Inflammatory macrophage treated with lipopolysaccharide for 1 hour (primary cell): Measurements from ENCODE around the gene GPR52.
"Not testable (repeated sequence)": the region's sequence is repeated elsewhere in the genome, so short reads cannot be mapped to it uniquely, and the experiment has no call there.

Experiments
- DNase-seq, 2 donors: peaks; one replicate each; pipeline ENCODE4 v3.0.0-alpha.2; 2020 to 2022

The GPR52 gene, protein sequence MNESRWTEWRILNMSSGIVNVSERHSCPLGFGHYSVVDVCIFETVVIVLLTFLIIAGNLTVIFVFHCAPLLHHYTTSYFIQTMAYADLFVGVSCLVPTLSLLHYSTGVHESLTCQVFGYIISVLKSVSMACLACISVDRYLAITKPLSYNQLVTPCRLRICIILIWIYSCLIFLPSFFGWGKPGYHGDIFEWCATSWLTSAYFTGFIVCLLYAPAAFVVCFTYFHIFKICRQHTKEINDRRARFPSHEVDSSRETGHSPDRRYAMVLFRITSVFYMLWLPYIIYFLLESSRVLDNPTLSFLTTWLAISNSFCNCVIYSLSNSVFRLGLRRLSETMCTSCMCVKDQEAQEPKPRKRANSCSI

DNA sequence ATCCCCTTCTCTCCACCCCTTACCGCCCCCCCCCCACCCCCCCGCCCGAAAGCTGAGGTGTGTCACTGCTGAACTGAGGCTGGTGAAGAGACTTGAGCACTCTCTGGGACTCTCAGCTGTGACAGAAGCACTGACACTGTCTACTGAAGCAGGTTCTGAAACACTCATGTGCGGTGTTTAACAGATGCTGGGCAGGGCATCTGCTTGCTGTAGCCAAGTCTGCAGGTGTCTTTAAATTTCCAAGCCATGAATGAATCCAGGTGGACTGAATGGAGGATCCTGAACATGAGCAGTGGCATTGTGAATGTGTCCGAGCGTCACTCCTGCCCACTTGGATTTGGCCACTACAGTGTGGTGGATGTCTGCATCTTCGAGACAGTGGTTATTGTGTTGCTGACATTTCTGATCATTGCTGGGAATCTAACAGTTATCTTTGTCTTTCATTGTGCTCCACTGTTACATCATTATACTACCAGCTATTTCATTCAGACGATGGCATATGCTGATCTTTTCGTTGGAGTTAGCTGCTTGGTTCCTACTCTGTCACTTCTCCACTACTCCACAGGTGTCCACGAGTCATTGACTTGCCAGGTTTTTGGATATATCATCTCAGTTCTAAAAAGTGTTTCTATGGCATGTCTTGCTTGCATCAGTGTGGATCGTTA is at the start of gene GPR52:
Gene GPR52, plus strand, starts transcription at position 99 of the 665 bp plus-strand sequence. Its CDS starts 148 bp downstream, at position 247.
- no peak for DNase-seq

DNA sequence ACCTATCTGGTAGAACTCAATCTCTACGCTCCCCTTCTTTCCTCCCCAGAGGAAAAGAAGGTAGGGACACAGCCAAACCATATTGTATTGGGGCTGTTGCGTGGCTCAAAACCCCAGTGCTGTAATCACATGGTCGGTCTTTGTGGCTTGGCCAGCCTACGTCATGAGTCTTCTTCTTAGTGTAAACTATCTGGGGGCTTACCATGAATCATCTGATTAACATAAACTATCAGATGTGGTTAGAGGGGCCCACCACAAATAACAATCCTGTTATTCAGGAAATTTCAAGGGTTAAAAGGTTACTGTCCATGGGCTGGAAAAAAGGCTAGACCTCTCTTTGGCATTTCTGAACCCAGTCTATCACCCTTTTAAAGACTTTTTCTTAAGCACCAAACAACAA is 49.5 kb upstream of the GPR52 start:
- DNase-seq = no peak

DNA sequence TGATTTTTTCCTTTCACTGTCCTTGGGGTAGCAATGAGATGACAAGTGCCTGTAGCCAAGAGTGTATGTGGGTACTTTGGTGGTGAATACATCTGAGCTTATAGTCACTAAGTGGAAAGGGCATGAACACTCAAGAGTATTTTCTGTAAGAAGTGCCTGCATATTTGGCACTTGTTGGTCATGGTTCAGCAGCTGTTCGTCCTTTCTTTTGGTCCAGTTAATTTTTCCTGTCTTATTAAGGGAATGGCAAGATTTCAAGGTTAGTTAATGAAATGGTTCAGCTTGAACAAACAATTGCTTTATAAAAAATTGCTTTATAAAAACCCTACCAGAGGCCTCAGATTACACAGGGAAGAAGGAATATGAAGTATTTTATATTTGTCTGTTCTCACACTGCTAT is 48.6 kb upstream of the GPR52 start:
- DNase-seq = no peak

DNA sequence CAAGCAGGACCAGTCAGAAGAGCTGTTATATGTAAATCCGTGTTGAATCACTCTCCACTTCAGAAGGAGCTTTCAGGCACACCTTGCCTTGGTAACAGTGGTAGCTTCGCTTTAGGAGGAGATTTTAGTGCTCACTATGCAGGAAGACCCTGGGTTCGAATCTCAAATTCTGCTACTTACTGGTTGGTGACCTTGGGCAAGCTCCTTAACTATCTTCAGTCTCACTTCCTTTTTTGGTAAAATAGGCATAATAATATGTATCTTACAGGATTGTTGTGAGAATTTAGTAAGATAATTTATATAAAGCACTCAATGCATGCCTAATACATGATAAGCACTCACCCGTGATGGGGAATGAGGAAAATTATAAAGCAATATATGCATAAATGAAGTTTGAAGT is 46.7 kb upstream of the GPR52 start:
- DNase-seq = no peak

DNA sequence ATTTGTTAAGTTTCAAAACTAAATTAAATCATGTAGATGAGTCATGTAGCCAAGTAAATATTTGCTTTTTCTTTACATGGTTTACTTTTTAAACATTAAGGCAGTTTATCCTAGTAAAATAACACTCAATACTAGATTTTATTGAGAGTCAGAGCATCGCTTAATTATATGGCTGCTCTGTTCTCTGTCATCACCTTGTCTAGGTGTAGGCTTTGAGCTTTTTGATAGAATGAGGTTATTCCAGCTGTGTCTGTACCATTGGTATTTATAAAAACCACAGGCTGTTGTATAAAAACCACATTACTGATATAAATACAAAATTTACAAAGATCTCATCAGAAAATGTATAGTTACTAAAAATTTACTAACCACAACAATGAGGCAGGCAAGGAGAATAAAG is 42.5 kb upstream of the GPR52 start:
- no peak for DNase-seq

DNA sequence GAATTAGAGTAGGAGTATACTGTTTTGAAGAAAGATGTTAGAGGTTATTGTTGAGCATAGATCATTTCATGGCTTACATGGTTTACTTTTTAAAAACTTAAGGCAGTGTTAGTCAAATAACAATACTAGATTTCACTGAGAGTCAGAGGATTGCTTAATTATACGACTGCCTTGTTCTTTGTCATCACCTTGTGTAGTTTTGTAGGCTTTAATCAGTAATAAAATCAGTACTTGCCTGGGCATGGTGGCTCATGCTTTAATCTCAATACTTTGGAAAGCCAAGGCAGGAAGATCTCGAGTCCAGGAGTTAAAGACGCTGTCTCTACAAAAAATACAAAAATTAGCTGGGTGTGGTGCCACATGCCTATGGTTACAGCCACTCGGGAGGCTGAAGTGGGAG is 41.3 kb upstream of the GPR52 start:
- no peak for DNase-seq

DNA sequence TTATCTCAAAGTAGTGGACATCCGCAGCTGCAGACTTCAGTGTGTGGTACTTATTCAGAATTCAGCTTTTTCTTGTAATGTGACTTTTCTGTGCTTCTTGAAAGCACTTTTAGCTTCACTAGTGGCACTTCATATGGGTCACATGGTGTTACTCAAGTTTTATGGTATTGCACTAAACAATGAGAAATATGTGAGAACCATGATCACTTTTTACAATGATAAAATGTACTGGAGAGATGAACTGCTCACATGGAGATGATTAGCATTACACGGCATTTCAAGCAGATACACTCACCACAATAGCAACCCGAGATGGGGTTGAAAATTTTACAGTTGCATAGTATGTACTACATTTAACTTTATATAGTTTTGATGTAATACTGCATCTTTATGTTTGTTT is 40.1 kb upstream of the GPR52 start:
- no peak for DNase-seq

DNA sequence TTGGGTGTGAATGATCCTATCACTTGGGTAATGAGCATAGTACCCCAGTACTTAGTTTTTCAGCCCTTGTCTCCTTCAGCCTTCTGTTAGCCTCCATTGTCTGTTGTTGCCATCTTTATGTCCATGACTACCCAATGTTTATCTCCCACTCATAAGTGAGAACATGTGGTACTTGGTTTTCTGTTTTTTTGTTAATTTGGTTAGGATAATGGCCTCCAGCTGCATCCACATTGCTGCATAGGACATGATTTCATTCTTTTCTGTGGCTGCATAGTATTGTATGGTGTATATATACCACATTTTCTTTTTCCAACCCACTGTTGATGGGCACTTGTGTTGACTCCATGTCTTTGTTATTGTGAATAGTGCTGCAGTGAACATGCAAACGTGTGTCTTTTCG is 39.6 kb upstream of the GPR52 start:
- DNase-seq = no peak

DNA sequence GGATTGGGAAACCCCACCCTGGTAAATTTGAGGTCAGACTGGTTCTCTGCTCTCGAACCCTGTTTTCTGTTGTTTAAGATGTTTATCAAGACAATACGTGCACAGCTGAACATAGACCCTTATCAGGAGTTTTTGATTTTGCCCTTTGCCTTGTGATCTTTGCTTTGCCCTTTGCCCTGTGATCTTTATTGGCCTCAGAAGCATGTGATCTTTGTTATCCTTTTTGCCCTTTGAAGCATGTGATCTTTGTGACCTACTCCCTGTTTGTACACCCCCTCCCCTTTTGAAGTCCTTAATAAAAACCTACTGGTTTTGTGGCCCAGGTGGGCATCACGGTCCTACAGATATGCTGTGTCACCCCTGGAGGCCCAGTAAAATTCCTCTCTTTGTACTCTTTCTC is 38.0 kb upstream of the GPR52 start:
- not testable (repeated sequence) for DNase-seq

DNA sequence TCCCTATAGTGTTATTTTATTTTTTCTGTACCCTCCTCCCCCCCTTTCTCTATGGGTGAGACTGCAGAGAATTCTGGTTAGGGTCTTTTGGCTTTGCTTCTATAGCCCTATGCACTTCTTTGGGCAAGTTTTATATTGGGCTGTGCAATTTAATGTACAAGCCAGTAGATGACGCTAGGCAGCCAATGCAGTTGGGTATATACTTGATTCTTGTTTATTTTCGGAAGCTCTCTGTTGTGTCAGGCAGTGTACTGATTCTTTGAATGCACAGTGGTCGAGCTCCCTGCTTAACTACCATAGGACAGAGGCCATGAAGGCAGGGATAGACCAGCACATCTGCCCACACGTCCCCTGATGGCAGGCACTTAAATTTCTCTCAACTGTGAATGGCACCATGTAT is 34.1 kb upstream of the GPR52 start:
- DNase-seq = no peak

DNA sequence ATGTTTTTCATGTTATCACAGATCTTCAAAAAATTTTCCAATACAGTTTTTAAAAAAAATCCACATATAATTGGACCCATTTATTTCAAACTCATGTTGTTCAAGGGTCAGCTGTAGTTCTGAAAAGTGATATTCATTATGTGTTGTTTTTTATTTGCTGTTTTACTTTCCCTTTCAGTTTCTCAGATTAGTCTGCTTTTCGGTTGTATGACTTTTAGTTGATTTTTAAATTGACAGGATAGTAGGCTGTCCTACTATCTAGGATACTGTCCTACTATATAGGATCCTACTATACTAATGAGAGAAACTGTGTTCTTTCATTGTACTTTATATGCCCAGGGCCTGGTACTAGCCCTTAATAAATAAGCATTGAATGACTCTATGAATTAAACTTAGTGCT is 33.6 kb upstream of the GPR52 start:
- DNase-seq = peak in 1 of 2 donors; percentile 7

DNA sequence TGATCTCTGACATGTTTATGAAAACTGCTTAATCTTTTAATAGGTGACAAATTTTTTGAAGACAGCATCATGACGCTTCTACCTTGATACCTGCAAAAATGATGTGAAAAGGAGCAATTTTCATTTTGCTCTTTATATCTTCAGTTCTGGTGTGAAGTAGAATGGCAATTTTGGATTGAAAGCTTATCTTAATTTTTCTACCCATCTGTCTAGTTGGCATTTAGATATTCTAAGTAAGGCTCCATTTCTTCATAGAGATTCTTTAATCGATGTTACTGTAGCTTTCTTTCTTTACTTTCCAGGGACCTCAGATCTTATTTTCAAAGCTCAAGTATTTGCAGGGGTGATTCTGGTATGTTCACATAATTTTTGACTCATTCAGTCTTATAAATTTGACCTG is 32.3 kb upstream of the GPR52 start:
- DNase-seq = no peak

DNA sequence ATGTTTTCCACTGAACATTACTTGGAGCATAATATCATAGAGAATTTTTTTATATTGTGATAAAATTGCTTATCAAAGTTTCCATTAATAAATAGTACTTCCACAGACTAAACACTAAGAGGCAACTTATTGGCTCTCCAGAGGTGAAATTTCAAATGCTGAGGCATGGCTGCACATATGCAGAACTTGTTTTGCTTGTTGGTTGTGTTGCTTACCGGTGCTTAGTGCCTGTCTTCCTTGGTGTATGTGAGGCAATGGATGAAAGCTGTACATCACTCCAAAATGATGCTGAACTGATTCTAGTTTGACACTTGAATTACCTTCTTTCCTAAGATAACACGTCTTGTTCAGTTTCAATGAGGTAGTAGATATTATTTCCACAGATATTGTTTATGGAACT is 29.8 kb upstream of the GPR52 start:
- DNase-seq = no peak

DNA sequence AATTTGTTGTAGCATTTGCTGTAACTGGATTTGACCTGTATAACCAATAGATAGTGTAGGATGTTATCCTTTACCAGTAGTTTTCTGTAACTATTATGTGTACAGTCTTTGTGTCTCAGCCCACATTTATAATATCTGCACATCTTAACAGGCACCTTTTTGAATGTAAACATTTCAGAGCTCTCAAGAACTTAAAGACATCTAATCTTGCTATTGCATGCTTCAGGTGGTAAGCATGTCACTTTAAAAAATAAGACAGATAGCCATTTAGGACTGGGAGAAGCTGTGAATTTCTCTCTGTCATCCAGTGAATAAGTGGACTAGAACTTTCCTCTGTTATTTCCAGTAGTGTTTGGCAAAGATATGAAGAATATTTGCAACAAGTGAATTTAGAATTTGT is 22.6 kb upstream of the GPR52 start:
- DNase-seq = no peak

DNA sequence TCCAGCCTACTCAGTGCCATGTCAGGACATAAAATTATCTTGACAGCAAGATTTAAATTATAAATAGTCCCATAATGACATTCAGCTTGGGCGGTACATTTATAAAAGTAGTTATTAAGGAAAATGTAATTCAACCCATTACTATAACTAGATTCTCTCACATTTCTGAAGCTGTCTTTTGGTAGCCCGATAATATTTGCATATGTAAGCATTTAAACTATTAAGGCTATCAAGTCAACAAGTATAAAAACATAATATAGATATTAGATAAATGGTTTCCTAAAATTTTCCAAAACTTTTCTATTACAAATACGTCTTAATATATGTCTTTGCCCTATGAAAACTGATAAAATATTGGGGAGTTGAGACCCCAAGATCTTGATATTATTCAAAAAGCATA is 21.6 kb upstream of the GPR52 start:
- DNase-seq = no peak

DNA sequence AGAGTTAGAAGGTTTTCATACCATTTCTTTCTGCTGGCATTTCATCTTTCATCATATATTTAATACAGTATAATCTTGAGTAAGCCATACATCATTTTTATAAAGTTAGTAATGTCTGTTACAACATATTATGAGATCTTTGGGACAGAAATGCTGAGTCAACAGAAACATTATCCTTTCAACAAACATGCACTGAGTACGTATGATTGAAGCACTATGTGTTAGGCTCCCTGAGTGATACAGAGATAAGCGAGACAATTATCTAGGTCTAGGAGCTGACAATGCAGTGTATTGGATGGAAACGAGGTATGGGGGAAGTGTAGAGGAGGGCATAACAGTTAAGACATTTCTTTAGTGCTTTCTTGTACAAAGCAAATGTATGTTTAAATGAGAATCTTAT is 19.7 kb upstream of the GPR52 start:
- no peak for DNase-seq

DNA sequence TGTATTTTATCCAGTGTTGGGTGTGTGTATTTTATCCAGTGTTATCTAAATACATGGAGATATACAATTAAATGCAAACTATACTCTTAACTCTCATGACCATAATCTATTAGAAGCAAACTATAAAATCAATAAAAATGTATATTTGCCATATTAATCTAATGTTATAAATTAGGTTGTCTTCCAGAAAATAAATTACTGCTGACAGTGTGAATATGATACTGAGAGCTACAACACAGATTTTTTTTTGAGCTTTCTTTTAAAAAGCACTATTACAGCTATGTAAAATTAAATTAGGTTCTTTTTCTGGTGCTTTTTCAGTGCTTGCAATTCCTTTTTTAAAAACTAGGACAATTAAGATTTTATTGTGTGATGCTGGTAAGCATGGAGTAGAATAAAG is 19.0 kb upstream of the GPR52 start:
- no peak for DNase-seq

DNA sequence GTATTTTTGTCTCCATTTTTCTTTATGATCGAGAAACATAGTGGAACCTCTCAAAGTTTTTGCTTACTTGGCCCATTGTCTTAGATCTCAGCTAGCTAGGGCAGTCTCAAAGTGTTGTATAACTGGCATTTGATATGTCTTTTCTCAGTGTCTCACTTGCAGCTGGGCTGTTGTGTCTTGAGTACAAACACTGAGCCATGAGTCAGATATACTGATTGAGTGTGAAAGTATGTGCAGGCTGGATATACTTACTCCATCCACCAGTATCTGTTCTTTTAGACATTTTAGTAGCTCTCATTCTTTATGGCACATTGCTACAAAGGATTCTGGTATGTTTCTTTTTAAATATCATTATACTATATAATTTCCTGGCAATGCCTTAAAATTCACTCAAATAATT is 14.3 kb upstream of the GPR52 start:
- DNase-seq = no peak

DNA sequence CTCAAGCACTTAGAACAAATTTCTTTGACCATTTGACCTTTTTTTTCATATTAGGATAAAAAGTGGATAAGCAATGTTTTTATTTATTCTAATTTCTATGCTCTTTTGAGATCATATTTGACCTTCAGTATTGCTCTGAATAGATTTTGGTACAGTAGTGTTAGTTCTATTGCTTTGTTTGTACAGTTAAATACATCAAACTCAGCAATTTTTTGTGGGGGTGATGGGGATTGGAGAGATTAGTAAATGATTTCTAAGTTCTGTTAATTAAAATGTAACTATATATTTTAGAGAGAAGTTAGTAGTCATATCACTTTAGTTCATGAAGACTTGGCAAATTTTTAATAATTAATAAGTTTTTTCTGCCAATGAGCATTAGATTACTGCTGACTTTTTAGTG is 2.4 kb upstream of the GPR52 start:
- DNase-seq = no peak

DNA sequence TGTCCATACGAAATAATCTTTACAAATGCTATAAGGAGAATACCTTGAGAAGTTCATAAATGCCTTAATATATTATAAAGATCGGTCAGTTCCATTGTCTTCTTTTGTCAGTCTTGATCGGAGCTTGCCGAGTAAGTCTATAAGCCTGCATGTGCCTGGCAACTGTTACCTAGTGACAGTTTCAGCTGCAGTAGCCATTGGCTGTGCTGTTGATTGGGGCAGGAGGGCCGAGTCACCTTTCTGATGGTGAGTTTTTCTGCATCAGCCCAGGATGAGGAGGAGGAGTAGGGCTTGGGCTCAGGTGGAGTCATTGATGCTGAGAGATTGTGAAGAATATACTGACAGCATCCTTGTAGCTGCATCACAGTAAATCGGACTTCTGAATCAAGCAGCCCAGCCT is 1.9 kb upstream of the GPR52 start:
- no peak for DNase-seq

DNA sequence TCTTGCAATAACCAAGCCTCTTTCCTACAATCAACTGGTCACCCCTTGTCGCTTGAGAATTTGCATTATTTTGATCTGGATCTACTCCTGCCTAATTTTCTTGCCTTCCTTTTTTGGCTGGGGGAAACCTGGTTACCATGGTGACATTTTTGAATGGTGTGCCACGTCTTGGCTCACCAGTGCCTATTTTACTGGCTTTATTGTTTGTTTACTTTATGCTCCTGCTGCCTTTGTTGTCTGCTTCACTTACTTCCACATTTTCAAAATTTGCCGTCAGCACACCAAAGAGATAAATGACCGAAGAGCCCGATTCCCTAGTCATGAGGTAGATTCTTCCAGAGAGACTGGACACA is 743 bp downstream of the GPR52 start:
- DNase-seq = no peak

DNA sequence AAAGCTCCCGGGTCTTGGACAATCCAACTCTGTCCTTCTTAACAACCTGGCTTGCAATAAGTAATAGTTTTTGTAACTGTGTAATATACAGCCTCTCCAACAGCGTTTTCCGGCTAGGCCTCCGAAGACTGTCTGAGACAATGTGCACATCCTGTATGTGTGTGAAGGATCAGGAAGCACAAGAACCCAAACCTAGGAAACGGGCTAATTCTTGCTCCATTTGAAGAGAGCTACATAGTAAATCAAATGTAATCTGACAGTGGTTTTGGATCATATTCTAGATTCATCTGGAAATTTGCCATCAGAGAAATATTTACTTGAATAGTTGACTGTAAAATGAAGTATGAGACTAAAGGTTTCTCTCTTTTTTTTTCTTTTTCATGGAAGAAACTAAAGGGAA is 1.2 kb downstream of the GPR52 start:
- DNase-seq = no peak

DNA sequence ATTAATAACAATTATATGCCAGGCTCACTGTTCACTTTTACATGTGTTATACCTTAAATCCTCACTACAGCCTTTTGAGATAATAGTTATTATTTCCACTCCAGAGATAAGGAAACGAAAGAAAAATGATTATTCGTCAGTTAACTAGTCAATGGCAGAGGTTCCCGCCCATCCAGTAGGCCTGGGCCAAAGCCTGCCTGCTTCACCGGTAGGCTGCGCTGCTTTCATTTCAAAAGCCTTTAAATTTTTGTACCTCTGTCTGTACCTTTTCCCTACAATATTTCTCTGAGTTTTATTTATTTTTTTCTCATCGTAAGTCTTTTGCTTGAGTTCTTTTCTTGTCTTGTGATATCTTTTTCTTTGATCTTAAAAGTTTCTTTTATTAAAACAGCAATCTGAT is 3.6 kb downstream of the GPR52 start:
- DNase-seq = no peak

DNA sequence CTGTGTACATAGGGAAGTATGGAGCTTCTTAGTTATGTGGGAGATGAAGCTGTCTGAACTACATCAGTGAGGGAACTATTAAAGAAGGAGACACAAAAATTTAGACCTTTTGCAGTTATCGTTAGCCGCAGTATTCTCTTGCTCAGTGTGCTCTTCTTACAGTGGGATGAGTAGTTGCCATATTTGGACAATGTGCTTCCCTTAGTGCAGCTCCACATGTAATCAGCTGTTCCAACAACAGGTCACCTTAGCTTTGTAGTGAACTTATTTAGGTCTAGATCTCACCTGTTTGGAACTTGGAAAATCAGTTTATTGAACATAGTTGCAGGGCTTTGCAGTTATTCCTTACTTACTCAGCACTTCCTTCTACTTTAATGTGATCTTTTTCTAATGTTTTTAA is 18.1 kb downstream of the GPR52 start:
- no peak for DNase-seq

DNA sequence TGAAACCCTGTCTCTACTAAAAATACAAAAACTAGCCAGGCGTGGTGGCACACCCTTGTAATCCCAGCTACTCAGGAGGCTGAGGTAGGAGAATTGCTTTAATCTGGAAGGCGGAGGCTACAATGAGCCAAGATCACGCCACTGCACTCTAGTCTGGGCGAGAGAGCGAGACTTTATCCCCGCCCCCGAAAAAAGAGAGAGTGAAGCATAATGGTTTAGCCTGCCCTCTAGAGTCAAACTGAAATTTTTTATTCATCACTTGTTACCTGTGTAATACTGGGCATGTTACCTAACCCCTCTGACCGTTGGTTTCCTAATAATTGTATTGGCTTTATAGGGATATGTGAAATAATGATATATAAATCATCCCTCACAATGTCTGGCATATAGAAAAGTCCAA is 18.8 kb downstream of the GPR52 start:
- DNase-seq = no peak
